Measurements from ENCODE around the gene NGLY1.

NGLY1 gene, protein sequence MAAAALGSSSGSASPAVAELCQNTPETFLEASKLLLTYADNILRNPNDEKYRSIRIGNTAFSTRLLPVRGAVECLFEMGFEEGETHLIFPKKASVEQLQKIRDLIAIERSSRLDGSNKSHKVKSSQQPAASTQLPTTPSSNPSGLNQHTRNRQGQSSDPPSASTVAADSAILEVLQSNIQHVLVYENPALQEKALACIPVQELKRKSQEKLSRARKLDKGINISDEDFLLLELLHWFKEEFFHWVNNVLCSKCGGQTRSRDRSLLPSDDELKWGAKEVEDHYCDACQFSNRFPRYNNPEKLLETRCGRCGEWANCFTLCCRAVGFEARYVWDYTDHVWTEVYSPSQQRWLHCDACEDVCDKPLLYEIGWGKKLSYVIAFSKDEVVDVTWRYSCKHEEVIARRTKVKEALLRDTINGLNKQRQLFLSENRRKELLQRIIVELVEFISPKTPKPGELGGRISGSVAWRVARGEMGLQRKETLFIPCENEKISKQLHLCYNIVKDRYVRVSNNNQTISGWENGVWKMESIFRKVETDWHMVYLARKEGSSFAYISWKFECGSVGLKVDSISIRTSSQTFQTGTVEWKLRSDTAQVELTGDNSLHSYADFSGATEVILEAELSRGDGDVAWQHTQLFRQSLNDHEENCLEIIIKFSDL

DNA sequence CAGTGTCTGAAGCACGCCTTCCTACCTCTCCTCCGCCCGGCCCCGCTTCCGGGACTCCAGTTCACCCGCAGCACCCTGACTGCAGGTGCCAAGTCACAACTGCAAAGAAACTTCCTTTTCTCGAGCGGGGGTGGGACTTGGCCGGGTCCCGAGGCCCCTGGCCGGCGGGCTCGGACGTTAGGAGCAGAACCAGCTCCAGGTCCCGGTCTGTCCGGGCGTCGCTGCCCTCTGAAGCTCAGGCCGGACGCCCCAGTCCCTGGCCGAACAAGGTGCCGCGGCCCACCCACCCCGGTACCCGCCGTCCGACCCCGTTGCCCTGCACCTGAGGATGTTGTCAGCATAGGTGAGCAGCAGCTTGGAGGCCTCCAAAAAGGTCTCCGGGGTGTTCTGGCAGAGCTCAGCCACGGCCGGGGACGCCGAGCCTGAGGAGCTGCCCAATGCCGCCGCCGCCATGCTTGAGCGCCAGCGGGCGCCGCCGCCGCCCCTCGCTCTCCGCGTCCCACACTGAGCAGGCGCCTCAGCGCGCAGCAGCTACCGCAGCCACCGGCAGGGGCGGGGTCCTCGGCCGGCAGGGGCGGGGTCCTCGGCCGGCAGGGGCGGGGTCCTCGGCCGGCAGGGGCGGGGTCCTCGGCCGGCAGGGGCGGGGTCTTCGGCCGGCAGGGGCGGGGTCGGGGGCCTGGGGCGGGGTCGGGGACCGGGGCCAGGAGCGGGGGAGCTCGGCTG is at the start of gene NGLY1:
NGLY1 (minus strand) TSS at position 506 of the 723 bp plus-strand sequence; CDS start at position 453, 53 bp downstream.
- peak; percentile 55 to 80 for DNase-seq (ENCODE audit: extremely low read depth in 1 of 2, low read depth in 1 of 2)

DNA sequence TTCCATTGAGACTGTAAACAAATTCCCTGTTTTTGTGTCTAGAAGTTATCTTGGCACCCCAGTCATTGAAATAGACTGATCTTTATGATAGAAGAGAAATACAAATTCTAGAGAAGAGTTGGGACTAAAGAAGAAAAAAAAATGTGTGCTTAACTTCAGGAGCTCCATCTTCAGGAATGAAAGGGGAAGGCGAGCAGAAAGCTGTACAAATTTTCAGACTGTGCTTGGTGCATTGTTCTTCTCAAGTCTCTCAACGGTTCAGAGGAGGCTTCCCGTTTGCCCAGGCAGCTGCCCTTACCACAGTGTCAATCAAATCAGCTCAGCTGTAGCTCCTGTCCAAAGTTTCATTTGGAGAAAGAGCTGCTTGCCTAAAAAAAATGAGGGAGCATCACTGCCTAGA is 48.3 kb upstream of the NGLY1 start:
- no peak for DNase-seq (ENCODE audit: extremely low read depth in 1 of 2, low read depth in 1 of 2)

DNA sequence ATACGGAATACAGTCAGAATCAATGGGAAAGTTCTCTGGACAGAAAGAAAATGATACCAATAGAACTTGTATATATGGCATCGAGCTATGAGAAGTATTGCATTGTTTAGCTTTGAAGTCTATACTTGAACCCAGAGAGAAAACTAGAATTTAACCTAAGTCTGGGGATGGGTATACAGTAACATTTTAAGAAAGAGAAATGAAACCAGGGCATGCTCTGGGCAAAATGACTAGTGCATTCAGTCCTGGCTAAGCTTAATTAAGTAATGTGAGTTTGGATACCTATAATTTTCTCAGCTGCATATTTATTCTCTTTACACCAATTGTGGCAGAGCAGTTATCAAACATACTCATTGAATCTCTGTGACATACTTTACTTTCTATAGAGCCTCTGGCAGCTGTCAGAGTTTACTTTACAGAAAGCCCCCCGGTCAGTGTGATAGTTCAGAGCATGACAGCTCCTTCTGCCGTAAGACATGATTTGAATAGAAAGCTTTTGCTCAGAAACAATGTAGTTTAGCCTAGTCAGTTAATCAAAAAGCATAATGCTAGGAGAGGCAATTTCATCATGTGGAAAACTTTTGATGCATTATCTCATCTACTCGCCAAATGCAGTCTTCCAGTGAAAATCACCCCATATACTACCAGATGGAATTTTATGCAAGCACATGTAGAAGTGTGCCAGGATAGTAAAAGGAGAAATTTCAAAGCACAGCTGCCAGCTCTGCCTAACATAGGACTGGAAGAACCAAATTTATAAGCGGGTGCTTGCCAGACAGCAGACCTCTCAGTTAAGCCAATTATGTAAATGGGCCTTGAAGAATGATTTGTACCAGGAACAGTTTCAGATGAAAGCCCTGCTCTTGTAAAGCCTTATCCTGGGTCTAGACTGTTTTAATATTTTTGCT is 47.4 kb upstream of the NGLY1 start:
- no peak for DNase-seq (ENCODE audit: extremely low read depth in 1 of 2, low read depth in 1 of 2)

DNA sequence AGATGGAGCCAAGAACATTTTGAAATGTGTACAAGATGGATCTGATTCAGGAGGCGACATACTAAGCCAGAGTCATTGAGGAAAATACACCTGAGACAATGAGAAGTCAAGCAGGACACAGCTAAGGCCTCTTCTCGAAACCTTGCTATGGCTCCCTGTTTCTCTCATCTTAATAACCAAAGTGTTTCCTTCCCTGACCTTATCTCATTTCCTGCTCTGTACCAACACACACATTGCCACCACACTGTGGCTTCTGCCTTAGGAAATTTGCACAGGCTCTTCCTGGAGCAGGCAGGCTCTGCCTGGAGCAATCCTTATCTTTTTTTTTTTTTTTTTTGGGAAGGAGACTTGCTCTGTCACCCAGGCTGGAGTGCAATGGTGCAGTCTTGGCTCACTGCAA is 43.3 kb upstream of the NGLY1 start:
- no peak for DNase-seq (ENCODE audit: extremely low read depth in 1 of 2, low read depth in 1 of 2)

DNA sequence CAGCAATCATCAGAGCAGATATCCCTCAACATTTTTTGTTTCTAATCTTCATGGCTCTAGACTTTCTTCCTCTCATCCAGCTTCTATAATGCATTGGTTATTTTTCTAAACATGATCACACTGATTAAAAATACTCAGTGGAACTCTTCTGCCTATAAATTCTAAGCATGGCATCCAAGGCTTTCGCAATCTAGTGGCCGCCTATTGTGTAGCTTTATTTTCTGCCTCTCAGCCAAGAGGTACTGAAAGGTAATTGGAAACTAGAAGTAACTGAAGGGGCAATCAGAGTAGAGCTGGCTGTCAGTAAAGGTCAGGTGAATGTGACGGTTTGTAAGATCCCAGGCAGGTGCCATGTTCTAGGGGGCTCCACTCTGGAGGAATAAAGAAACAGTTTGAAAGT is 40.1 kb upstream of the NGLY1 start:
- no peak for DNase-seq (ENCODE audit: extremely low read depth in 1 of 2, low read depth in 1 of 2)

DNA sequence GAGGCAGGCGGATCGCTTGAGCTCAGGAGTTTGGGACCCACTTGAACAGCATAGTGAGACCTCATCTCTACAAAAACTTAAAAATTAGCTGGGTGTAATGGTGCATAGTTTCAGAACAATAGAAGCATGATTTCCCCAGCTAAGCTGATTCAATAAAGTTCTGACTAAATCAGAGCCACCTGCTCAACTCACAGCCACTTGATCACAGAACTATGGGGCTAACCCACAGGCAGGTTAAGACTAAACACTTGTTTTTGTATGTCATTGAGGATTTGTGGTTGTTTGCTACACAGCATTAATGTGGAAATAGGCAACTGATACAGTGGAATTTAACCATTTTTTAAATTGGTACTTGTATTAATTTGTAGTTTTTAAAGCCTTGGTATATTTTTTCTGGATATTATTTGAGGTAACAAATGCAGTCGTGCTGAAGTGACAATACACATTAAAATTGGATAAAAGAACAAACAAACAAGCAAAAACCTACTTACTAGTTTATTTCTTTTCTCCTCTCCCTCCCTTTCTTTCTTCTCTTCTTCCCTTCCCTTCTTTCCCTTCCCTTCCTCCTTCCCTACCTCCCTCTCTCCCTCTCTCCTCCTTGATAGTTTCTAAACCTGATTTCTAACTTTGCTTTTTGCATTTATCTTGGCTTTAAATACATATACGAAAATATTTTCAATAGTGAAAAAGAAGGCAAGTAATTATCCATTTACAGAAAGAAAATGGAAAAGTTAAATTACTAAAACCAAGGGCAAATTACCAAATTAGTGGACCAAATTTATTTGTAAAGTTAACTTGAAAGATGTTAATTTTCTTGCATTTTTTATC is 38.7 kb upstream of the NGLY1 start:
- no peak for DNase-seq (ENCODE audit: extremely low read depth in 1 of 2, low read depth in 1 of 2)

DNA sequence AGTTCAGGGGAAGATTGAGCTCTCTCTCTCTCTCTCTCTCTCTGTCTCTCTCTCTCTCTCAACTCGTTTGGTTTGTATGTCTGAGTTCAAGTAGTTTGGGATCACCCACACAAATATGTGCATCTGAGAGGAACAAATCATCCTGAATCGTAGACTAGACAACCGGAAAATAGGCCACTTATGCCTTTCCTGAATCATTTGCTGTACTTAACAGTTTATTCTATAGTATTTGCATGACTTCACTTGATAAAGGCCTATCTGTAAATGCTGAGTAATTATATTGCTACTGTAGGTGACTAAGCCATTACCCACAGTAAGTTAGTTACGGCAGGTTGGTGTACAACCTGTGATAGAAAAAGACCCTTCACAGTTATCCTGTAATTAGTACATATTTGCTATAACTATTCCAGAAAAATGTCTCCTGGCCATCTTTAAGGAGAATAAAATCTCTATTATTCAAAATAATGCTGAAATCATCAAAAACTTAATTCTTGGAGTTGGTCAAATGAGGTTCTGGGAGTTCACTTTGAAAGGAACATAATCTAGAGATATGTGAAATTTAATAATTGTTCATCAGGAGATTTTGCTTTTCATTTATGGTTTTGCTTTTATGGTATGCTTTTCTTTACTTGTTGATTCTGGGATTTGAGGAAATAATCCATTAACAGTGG is 37.7 kb upstream of the NGLY1 start:
- no peak for DNase-seq (ENCODE audit: extremely low read depth in 1 of 2, low read depth in 1 of 2)

DNA sequence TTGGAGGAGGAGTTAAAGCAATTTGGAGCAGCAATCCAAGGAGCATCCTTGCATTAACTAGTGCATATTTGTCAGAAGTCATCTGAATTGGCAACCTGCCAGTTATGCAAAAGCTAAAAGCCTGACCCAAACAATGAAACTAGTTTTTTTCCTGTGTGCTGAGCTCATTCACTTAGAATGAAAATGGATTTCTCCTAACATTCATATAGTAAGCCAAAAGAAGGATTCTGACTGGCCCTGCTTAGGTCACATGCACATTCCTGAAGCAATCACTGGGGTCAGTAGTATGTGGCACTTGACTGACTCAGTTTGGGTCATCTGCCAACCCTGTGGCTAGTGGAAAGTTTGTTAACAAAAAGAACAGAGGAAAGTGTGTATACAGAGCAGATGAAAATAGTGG is 37.1 kb upstream of the NGLY1 start:
- no peak for DNase-seq (ENCODE audit: extremely low read depth in 1 of 2, low read depth in 1 of 2)

DNA sequence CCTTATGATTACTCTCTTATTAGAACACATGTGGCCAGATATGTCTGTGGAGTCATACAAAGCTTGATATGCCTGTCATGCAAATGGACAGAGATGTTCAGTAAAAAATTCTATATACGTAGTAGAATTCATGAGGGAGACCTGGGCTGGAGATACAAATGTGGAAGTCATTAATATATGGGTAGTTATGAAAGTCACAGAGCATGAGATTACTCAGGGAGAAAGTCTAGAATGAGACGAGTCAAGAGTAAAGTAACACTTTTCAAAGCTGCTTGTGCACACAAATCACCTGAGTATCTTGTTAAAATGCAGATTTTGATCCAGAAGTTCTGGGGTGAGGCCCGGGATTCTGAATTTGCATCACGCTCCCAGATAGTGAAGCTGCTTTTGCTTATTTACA is 35.1 kb upstream of the NGLY1 start:
- DNase-seq (ENCODE audit: extremely low read depth in 1 of 2, low read depth in 1 of 2) = no peak

DNA sequence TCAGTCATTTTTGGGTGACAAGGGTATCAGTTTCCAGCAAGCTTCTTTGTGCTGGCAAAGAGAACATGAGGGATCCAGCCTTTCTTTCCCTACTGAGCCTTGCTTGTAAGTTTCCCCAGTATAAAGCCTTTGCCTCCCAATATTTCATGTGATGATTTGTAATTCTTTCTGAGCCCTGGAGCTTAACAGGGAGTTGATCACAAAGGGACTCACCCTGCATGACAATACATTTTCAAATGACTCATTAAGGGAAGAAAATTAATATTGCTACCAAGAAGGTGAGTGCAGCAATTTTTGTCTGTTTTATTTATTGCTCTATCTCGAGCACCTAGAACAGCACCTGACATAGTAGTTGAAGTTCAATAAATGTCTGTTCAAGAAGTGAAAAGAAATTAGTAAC is 34.4 kb upstream of the NGLY1 start:
- DNase-seq (ENCODE audit: extremely low read depth in 1 of 2, low read depth in 1 of 2) = no peak

DNA sequence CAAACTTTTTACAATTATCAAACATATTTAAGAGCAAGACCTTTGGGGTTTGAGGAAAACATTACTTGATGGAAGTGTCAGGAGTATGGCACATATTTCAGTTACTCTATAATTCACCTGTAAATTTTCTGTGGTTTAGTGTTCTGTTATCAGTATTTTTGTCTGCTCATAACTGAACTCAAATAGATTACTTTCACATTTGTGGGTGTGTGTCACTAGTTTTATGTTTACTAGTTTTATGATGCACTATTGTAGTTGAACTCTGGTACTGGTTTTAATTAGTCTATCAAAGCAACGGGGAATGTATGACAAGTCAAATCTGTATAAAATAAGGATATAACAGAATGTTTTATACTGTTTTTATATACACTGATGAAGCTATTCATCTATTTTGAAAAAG is 33.9 kb upstream of the NGLY1 start:
- no peak for DNase-seq (ENCODE audit: extremely low read depth in 1 of 2, low read depth in 1 of 2)

DNA sequence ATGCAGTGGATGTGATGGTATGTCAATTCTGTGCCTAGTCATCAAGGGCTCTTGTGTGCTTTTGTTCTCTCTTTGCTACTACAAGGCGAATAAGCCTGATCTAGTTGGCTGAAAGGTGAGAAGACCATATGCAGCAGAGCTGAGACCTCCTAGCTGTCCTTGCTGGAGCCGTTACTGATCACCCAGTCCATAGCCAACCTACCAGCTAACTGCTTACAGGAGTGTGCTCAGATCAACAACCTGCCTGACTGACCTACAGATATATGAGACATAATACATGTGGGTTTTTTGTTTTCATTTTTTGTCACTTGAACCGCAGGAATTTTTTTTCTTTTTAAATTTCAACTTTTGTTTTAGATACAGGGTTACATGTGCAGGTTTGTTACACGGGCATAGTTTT is 29.4 kb upstream of the NGLY1 start:
- DNase-seq (ENCODE audit: extremely low read depth in 1 of 2, low read depth in 1 of 2) = no peak

DNA sequence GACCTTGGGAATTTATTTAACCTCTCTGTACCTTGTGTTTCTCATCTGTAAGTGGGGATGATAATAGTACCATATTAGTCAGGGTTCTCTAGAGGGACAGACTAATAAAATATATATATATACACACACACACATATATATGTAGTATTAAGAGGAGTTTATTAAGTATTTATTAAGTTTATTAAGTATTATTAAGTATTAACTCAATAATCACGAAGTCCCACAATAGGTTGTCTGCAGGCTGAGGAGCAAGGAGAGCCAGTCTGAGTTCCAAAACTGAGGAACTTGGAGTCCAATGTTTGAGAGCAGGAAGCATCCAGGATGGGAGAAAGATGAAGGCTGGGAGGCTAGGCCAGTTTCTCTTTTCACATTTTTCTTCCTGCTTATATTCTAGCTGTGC is 21.4 kb upstream of the NGLY1 start:
- no peak for DNase-seq (ENCODE audit: extremely low read depth in 1 of 2, low read depth in 1 of 2)

DNA sequence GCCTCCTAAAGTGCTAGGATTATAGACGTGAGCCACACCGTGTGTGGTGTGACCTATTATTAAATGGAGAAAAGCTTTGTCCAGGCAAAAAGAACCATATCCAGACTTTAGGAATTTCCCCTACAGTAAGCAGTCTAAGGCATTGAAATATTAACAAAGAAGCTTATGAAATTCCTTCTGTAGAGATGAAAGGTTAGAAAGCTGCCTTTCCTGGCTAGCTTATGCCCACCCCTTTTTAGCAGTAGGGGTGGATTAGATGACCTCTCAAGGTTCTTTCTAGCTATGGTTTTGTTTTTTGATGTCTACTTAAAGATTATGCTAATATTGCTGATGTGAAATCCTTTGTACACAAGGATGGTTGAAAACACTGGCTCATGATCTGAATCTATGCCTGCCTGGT is 20.6 kb upstream of the NGLY1 start:
- DNase-seq (ENCODE audit: extremely low read depth in 1 of 2, low read depth in 1 of 2) = no peak

DNA sequence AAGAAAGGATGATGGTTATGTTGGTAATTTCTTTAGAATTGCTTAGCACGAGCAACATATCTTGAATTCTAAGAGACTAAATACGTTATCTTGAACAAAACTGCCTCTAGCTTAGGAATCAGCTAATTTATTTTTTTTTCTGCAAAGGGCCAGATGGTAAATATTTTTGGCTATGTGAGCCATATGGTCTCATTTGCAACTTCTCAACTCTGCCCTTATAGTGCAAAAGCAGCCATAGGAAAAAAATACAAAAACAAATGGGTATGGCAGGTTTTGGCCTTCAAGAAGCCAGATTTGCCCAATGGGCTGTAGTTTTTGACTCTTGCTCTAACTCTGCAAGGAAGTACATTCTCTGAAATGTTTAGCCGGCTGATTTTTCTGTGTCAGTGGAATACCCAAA is 18.5 kb upstream of the NGLY1 start:
- DNase-seq (ENCODE audit: extremely low read depth in 1 of 2, low read depth in 1 of 2) = no peak

DNA sequence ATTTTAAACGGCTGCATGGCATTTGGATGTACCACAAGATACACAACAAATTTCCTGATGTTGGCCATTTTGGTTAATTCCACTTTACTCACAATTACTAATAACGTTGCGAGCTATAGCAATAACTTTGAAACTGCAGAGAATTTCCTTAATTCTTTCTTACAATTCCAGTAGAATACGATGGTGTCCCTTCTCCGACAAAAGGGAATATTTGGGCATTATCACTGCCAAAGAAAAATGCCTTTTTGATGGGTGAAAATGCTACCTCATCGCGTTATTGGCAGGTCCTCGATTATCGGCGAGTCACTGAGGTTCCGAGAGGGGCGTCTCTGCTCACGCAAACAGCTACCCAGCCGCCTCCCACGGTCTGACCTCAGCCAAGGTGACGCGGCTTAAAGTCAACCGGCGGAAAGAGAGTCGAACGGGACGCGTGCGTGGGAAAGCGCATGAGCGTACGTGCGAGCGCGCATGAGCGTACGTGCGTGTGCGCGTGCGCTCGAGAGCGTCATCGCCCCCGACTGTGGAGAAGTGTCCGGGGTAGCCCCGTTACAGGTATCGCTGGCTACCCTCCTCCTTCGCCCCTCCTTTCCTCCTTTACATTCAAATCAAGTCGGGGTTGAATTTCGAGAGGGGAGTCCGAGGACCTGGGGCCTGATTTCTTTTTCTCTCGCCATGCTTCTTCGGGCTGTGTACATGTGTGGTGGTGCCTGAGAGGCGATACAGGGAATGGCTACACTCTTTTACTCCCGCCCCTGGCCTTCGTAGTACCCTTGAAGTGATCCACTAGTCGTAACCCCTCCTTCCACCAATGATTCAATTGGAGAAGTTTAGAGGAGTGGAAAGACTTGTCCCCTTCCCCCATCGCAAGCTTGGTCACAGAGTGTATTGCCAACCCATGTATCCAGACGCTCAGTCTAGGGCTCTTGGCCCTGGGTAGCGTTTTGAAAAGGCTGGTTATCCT is 6.6 kb upstream of the NGLY1 start, which contains the start of gene OXSM:
OXSM (plus strand) TSS at position 495 of the 961 bp plus-strand sequence. CDS start 931 bp downstream, outside the sequence.
- DNase-seq (ENCODE audit: extremely low read depth in 1 of 2, low read depth in 1 of 2) = peak; percentile 82

DNA sequence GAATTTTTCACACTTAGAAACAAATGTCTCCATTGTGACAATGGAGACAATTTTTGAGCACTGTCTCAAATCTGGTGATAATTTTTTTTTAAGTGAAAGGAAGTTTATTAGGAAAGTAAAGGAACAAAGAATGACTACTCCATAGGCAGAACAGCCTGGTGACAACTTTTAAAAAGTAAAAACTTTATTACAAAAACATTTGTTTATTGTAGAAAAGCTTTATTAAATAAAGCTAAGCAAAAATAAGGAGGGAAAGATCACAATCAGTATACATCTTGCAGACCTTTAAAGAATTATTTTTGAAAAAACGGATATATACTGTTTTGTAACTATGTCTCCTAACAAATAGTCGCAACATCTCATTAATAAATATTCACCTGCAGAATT is 6.0 kb upstream of the NGLY1 start:
- no peak for DNase-seq (ENCODE audit: extremely low read depth in 1 of 2, low read depth in 1 of 2)

DNA sequence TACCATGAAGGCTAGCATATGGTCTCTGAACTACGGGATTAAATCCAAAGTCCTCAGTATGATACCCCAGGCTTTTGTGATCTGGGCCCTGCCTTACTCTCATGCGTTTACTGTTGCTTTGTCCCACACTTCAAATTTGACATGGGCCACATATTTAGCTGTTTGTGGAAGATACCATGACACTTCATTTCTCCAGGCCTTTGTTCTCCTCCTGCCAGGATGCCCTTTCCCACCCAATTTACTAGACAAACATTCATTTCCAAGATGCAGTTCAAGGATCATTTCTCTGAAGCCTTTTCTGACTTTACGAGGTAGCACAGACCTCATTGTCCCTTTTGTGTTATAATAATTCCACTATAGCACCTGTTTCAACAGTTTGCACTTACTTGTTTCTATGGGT is 4.4 kb upstream of the NGLY1 start:
- no peak for DNase-seq (ENCODE audit: extremely low read depth in 1 of 2, low read depth in 1 of 2)
